ENCODE data around the gene ITGAX. TPM values are rescaled to one million over a fixed set of nuclear protein-coding genes. Genes with fewer than 3 reads are reported as not detected.
A peak's percentile ranks its signal among the peaks of the same experiment; 100 is the strongest.

ITGAX gene
- total RNA-seq, 6 experiments from 2014 or later: 2.0 to 15.3 (median 5.2) TPM

GRCh38 chr16:31390504-31391041, 35.6 kb downstream of the ITGAX start:
- Histone ChIP-seq H3K36me3 (no peaks in the 10 kb centered on the region), H3K4me1 (peaks cover 0 to 4% (median 0%) of the 10 kb centered on the region in 4 donors), H3K27ac (no peak overlapping the region), H3K27me3 (no peaks in the 10 kb centered on the region), H3K9me3 (no peaks in the 10 kb centered on the region), H3K4me3 (no peak overlapping the region)
- ATAC-seq: peak; percentile 37 to 50 (median 44)
- DNase-seq: no peak
- WGBS (ENCODE audit: insufficient coverage, low coverage, low lambda C conversion rate, missing lambda C conversion rate): 13% methylated on average over 6 of the region's 6 CpGs
- TF ChIP-seq POLR2A (IDR thresholded peaks at IDR 0.05) (no peak), CTCF (IDR thresholded peaks at IDR 0.05) (no peak)
- intact Hi-C loops (cut with DNase I): no loop called here

GRCh38 chr16:31393056-31393455, 38.1 kb downstream of the ITGAX start, which contains the start of gene ITGAD:
Gene ITGAD, plus strand, starts transcription at chr16:31393335. Its CDS starts 26 bp downstream, at chr16:31393361.
- WGBS (ENCODE audit: insufficient coverage, low coverage, low lambda C conversion rate, missing lambda C conversion rate): 78% methylated on average over 4 of the region's 5 CpGs
- Histone ChIP-seq H3K27me3 (no peaks in the 10 kb centered on the region), H3K36me3 (no peaks in the 10 kb centered on the region), H3K4me3 (no peak within 1 kb of the TSS), H3K4me1 (no peaks in the 10 kb centered on the region), H3K27ac (no peak within 1 kb of the TSS), H3K9me3 (no peaks in the 10 kb centered on the region)
- no peak for DNase-seq
- ATAC-seq: peak in 2 of 4 donors; percentile 37 to 42
- intact Hi-C loops (cut with DNase I): no loop called here
- no peak for TF ChIP-seq POLR2A (IDR thresholded peaks at IDR 0.05)
- no peak for TF ChIP-seq CTCF (IDR thresholded peaks at IDR 0.05)

- H3K4me1 ChIP-seq: no peaks in the 10 kb centered on the region
- H3K9me3 ChIP-seq: no peaks in the 10 kb centered on the region
- peak in 1 of 3 donors; percentile 51 for DNase-seq
- no peak overlapping the region for H3K4me3 ChIP-seq
- 44% methylated on average over 3 of the region's 6 CpGs for WGBS (ENCODE audit: insufficient coverage, low coverage, low lambda C conversion rate, missing lambda C conversion rate)
- no peak overlapping the region for H3K27ac ChIP-seq
- H3K27me3 ChIP-seq: no peaks in the 10 kb centered on the region
- intact Hi-C loops (cut with DNase I): no loop called here
- ATAC-seq: peak; percentile 33 to 57 (median 50)
- no peaks in the 10 kb centered on the region for H3K36me3 ChIP-seq
- TF ChIP-seq POLR2A (IDR thresholded peaks at IDR 0.05): no peak
- no peak for TF ChIP-seq CTCF (IDR thresholded peaks at IDR 0.05)
Measured at GRCh38 chr16:31395647-31396046, 40.7 kb downstream of the ITGAX start.

- H3K4me3 ChIP-seq: no peak overlapping the region
- no peaks in the 10 kb centered on the region for H3K27me3 ChIP-seq
- peak in 2 of 4 donors; percentile 13 to 44 for ATAC-seq
- no peak for DNase-seq
- H3K9me3 ChIP-seq: no peaks in the 10 kb centered on the region
- TF ChIP-seq POLR2A (IDR thresholded peaks at IDR 0.05): no peak
- no peak for TF ChIP-seq CTCF (IDR thresholded peaks at IDR 0.05)
- 86% methylated on average over 14 of the region's 18 CpGs for WGBS (ENCODE audit: insufficient coverage, low coverage, low lambda C conversion rate, missing lambda C conversion rate)
- no peaks in the 10 kb centered on the region for H3K36me3 ChIP-seq
- no peak overlapping the region for H3K27ac ChIP-seq
- no peaks in the 10 kb centered on the region for H3K4me1 ChIP-seq
- intact Hi-C loops (cut with DNase I): no loop called here
Measured at GRCh38 chr16:31397096-31397660, 42.2 kb downstream of the ITGAX start.
